Mesothelial cell of epicardium (in vitro differentiated cells): Measurements from ENCODE around the gene GRID1. TPM values are rescaled to one million over a fixed set of nuclear protein-coding genes. Genes with fewer than 3 reads are reported as not detected.

ENCODE experiments used
- DNase-seq, 2 experiments: peaks; one replicate each; pipeline ENCODE4 v3.0.0; 2021; ENCODE audit warnings: low spot score in 2 of 2; ENCODE audit not compliant: unreplicated experiment in 2 of 2
- H3K27ac Mint-ChIP-seq: 2 replicates; pipeline ENCODE4 v1.8.0; 2021; ENCODE audit warnings: mixed read lengths
- H3K27me3 Mint-ChIP-seq: 2 replicates; pipeline ENCODE4 v1.8.0; 2021; ENCODE audit warnings: low read depth, mixed read lengths
- H3K36me3 Mint-ChIP-seq: 2 replicates; pipeline ENCODE4 v1.8.0; 2021; ENCODE audit warnings: mixed read lengths
- H3K4me1 Mint-ChIP-seq: 2 replicates; pipeline ENCODE4 v1.8.0; 2021; ENCODE audit warnings: mixed read lengths
- H3K4me3 Mint-ChIP-seq: 2 replicates; pipeline ENCODE4 v1.8.0; 2021; ENCODE audit warnings: mild to moderate bottlenecking, moderate library complexity, mixed read lengths
- H3K9me3 Mint-ChIP-seq: 2 replicates; pipeline ENCODE4 v1.8.0; 2021; ENCODE audit warnings: mixed read lengths
- total RNA-seq: library from RNA; stranded (reverse); gene quantifications from 3 replicates; pipeline ENCODE4 v1.2.1, GENCODE V29; 2021
- TF ChIP-seq, protein P1 (sequence below): fragments of 200-600 bp; sonication (generic); IDR thresholded peaks from one replicate; pipeline ENCODE4 v1.5.0; 2021; ENCODE audit warnings: antibody characterized with exemption; ENCODE audit not compliant: unreplicated experiment

GRID1 gene
- total RNA-seq, 1 donor from 2014 or later, result 0.22 TPM

DNA sequence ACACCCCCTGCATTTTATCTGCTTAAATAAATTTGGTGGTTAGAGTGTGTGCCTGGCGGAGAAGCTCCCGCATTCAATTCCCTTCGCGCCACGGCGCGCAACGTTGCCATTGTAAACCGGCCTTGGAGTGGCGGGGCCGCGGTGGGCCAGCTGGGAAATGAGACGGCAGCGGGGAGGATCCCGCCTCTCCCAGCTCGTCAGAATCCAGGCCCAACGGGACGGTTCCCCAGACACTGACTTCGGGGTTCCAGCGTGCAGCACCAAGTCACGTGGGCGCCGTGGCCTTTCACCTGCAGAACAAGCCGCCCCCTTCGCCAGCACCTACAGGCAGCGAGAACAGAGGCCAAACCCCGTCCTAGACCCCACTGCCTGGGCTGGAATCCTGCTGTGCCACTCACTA lies 103.4 kb downstream of the GRID1 start:
- no peaks in the 10 kb centered on the region for H3K4me1 Mint-ChIP-seq
- H3K36me3 Mint-ChIP-seq, result no peaks in the 10 kb centered on the region
- peak in 1 of 2 experiments; percentile 20 for DNase-seq
- H3K4me3 Mint-ChIP-seq, result no peak overlapping the region
- H3K27ac Mint-ChIP-seq, result no peak overlapping the region
- peaks cover 78% of the 10 kb centered on the region for H3K27me3 Mint-ChIP-seq
- no peaks in the 10 kb centered on the region for H3K9me3 Mint-ChIP-seq
- TF ChIP-seq, protein P1, sequence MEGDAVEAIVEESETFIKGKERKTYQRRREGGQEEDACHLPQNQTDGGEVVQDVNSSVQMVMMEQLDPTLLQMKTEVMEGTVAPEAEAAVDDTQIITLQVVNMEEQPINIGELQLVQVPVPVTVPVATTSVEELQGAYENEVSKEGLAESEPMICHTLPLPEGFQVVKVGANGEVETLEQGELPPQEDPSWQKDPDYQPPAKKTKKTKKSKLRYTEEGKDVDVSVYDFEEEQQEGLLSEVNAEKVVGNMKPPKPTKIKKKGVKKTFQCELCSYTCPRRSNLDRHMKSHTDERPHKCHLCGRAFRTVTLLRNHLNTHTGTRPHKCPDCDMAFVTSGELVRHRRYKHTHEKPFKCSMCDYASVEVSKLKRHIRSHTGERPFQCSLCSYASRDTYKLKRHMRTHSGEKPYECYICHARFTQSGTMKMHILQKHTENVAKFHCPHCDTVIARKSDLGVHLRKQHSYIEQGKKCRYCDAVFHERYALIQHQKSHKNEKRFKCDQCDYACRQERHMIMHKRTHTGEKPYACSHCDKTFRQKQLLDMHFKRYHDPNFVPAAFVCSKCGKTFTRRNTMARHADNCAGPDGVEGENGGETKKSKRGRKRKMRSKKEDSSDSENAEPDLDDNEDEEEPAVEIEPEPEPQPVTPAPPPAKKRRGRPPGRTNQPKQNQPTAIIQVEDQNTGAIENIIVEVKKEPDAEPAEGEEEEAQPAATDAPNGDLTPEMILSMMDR, result no peak

DNA sequence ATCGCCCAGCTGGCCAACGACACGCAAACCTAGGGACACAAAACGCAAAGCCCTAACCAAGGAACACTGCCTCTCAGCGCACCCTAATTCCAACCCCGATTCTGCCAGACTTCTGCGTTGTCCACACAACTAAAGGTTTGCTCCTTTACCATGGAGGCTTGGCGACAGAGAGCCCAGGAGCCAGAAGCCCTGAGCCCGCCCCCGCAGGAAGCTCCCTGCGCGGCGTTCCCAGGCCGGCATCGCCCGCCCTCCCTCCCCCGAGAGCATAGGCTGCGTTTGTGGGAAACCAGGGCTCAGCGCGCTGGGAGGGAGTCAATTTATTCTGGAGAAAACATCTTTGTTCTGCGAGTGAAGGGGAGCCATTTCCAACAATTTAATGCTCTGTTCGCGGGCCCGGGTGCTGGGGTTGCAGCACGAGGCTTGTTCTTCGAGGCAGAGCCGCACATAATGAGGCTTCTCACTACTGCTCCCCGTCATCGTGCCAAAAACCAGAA lies 103.9 kb downstream of the GRID1 start:
- peak in 1 of 2 experiments; percentile 16 for DNase-seq
- TF ChIP-seq, protein P1, result no peak
- H3K4me3 Mint-ChIP-seq, result no peak overlapping the region
- no peaks in the 10 kb centered on the region for H3K9me3 Mint-ChIP-seq
- H3K4me1 Mint-ChIP-seq, result no peaks in the 10 kb centered on the region
- H3K27ac Mint-ChIP-seq, result no peak overlapping the region
- peaks cover 76% of the 10 kb centered on the region for H3K27me3 Mint-ChIP-seq
- H3K36me3 Mint-ChIP-seq, result no peaks in the 10 kb centered on the region

DNA sequence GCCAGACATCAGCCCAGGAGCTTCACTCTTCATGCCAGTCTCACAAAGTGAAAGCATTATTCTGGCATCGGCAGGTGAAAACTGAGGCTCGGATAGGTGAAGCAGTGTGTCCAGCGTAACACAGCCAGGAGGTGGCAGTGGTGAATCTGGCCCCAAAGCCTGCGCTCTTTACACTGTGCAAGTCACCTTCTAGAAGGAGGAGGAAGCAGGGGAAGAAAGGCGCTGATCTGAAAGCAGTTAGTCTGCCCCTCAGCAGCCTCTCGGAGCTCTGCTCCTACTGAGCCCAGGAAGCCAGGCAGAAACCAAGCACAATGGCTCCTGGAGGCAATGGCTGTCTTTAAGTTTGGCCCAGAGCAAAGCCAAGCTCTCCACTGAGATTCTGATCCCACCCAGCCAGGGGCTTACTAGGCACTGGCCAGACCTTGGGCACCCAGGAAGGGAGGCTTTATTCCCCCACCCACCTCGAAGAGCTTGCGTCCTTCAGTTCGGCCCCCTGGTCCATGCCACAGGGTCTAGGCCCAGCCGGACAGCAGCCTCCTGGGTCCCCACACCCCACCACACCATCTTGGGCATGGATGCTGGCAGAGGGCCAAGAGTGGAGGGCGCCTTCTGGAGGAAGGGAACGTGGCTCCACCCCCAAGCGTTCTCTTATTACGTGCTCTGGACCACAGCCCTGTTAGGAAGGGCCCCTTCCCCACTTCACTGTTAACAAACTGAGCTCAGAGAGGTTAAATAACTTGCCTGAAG lies 104.5 kb downstream of the GRID1 start:
- no peaks in the 10 kb centered on the region for H3K4me1 Mint-ChIP-seq
- TF ChIP-seq, protein P1, result no peak
- H3K9me3 Mint-ChIP-seq, result no peaks in the 10 kb centered on the region

DNA sequence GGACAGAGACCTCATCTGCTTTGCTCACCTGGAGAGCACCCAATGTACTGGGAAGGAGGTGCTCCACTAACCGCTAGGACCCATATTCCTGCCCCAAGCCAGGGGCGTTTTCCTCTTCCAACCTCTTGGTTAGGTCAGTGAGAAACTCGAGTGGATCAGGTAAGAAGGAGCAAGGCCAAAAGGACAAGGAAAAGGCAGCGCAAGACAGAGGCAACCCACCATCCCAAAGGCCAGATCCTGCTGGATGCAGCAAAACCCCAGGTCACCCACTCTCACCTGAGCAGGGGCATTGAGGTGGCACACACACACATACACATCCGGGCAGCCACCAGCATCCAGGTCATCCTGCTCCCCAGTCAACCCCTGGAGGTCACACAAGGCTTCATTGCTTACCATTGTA lies 105.1 kb downstream of the GRID1 start:
- Mint-ChIP-seq H3K9me3 (no peaks in the 10 kb centered on the region), H3K4me3 (no peak overlapping the region), H3K36me3 (no peaks in the 10 kb centered on the region), H3K4me1 (no peaks in the 10 kb centered on the region), H3K27me3 (peaks cover 76% of the 10 kb centered on the region), H3K27ac (no peak overlapping the region)
- TF ChIP-seq, protein P1, result no peak
- DNase-seq, result peak in 1 of 2 experiments; percentile 27

More for the DNA sequence above, 104.5 kb downstream of the GRID1 start:
- Mint-ChIP-seq H3K27ac (no peak overlapping the region), H3K36me3 (no peaks in the 10 kb centered on the region), H3K4me3 (no peak overlapping the region), H3K27me3 (peaks cover 78% of the 10 kb centered on the region)
- peak in 1 of 2 experiments; percentile 35 for DNase-seq

DNA sequence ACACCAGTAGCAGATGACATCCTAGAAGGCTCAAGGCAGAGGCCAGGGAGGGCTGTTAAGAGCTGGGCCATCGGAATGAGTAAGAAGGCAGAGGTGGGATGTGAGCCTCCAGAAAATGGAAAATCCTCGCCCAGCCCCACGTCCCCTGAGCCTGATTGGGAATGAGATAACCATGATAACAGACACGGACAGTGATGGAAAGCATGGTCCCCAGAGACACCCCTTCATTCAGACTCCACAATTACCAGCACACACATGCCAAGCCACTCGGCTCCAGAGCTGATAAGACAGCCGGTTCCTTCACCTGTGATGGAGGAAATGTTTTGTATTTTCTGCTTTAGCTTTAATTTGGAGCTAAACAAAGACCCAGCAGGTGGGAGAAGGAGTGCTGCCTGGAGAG lies 106.0 kb downstream of the GRID1 start:
- Mint-ChIP-seq H3K36me3 (no peaks in the 10 kb centered on the region), H3K9me3 (no peaks in the 10 kb centered on the region), H3K27me3 (peaks cover 74% of the 10 kb centered on the region), H3K4me1 (no peaks in the 10 kb centered on the region), H3K4me3 (no peak overlapping the region), H3K27ac (no peak overlapping the region)
- TF ChIP-seq, protein P1, result no peak
- peak in 1 of 2 experiments; percentile 19 for DNase-seq
